Measurements from ENCODE around the gene CYB561D2.
"Not testable (repeated sequence)": the region's sequence is repeated elsewhere in the genome, so short reads cannot be mapped to it uniquely, and the experiment has no call there.

CYB561D2 gene, protein sequence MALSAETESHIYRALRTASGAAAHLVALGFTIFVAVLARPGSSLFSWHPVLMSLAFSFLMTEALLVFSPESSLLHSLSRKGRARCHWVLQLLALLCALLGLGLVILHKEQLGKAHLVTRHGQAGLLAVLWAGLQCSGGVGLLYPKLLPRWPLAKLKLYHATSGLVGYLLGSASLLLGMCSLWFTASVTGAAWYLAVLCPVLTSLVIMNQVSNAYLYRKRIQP

DNA sequence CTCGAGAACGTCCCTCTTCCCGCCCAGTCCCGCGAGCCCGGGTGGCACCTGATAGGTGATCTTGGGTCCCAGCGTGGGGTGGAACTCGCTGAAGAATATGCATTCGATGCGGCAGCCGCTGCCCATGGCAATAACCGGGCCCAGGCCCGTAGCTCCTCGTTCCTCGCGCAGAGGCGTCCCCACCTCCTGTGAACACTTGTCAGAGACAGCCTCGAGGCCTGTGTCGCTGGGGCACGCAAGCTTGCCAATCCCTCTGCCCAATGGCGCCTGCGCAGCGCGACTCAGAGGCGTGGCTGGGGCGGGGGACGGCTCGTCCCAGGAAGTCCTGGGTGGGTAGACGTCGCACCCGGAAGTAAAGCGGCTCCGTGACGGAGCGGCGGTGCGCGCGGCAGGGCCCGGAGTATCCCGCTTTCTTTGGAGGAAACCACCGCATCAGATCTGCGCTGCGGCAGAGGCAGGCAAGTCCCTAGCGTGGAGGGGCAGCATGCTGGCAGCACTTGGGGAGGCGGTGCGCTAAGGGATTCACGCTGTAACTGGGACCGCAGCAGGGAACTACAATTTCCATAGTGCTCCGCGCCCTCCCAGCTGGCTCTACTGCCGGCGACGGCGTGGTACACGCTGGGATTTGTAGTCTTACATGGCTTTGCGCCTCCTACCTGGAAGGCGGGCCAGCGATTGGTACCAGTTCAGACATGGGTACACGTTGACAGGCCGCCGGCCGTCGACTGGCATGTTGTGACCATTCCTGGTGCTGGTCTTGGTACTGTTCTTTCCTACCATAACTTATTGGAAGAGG lies at the start of gene CYB561D2, which contains the start of gene NPRL2:
Gene CYB561D2, plus strand, starts transcription at position 336 of the 796 bp plus-strand sequence. CDS start 572 bp downstream, outside the sequence.
Gene NPRL2, minus strand, starts transcription at position 249 of the 796 bp plus-strand sequence. Its CDS starts 123 bp downstream, at position 126.
- ATAC-seq (peak; percentile 91), DNase-seq (peak; percentile 99)

DNA sequence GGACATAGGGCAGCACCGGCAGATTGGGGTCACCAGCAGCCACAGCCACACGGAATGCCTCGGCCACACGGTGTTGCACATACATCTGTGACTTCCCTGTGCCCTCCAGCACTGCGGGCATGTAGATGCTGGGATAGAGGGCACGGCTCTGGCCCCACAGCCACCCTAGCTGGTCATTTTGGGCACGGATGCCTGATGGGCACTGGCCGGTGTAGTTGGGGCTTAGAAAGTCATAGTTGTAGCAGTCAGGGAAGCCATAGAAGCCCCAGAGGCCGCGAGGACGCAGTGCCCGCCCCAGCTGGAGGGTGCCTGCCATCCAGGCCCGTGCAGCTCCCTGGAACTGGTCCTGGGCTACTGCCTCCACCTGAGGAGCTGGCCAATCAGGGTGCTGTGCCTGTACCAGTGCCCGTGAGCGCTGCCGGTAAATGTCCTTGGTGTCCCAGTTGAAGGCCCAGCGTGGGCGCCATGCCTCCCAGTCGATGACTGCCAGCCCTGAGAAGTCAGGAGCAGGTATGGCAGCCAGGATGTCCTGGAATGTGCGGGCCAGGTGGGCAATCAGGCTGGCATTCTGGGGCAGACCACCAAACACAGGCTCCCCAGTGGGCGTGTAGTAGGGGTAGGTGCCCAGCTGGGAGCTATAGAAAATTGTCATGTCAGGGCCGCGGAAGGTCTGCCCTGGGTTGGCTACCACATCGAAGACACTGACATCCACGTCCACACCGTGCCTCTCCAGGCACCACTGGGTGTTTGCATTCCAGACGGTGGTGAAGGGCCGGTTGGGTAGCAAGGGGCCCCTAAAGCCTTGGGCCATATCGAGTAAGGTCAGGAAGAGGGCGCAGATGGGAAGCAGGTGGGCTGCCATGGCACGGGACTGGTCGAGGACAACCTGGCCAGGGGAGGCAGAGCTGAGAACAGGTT lies 48.3 kb upstream of the CYB561D2 start:
- ATAC-seq = no peak

DNA sequence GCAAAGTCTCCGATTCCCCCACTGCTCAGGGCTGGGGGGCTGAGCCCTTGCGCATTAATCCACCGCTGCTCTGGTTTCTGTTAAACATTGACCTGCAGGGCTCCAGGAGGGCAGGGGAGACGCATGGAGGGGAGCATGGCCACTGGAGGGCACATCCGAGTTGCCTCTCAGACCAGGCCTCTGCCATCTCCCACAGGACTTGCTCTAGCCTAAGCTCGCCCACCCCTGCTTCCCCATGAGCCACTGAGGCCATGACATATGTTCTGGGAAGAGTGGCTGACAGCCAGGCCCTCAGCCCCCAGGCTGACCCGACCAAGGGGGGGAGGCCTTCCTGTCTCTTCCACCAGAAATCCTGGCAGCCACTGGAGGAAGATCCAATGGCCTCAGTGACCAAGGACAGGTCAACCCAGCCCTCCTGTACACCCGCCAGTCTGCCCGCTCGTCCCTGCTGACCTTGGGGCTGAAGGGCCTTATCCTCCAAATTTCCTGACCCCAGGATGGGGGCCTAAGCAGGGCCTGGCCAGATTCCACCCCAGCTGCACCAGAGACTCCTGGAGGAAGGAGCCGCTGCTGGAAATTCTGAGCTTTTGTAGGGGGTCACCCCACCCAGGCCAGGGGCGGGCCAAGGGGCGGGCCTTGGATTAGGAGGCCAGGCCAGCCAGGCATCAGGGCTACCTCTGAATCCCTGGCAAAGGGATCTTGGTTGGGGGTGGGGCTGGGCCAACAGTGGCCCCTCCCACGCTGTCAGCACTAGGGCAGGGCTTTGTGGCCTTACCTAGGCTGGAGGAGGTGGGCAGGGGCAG lies 47.4 kb upstream of the CYB561D2 start, which contains the start of gene HYAL1:
Gene HYAL1, minus strand, starts transcription at position 562 of the 803 bp plus-strand sequence. CDS start 618 bp downstream, outside the sequence.
- ATAC-seq = no peak
- DNase-seq = no peak

More for the DNA sequence above, 48.3 kb upstream of the CYB561D2 start:
- no peak for DNase-seq

DNA sequence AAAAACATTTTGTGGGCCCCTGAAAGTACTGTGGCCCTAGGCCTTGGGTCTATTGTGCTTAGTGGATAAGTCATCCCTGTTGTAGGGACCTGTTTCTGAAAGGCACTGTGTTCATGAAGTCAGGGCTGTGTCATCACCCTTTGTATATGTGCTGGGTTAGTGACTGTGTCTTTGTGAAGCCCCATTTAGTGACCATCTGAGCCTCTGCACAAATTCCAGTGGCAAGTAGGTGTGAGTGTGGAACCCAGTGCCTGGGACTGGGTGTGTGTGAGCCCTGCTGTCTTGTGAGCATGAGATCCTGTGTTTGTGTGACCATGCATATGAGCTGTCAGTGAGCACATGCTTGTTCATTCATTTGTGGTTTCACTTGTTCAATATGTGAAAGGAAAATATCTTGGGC lies 46.1 kb upstream of the CYB561D2 start:
- ATAC-seq (peak; percentile 47), DNase-seq (no peak)

DNA sequence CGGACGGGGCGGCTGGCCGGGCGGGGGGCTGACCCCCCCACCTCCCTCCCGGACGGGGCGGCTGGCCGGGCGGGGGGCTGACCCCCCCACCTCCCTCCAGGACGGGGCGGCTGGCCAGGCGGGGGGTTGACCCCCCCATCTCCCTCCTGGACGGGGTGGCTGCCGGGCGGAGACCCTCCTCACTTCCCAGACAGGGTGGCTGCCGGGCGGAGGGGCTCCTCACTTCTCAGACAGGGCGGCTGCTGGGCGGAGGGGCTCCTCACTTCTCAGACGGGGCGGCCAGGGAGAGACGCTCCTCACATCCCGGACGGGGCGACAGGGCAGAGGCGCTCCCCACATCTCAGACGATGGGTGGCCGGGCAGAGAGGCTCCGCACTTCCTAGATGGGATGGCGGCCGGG lies 38.6 kb upstream of the CYB561D2 start:
- DNase-seq, ATAC-seq: not testable (repeated sequence)

DNA sequence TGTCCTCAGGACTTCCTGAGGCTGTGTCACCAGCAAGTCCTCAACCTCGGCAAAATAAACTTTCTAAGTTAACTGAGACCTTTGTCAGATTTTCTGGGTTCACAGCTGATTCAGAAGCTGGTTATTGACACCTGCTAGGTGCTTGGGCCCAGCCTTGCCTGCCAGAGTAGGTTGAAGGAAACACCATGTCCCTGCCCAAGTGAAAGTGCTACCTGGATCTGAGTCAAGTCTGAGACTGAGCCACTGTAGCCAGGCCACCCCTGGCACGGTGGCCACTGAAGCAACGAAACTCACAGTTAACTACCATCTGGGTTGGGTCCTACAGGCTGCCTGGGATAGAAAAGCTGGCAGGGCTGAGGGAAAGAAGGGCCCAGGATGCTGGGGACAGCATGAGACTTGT lies 36.3 kb upstream of the CYB561D2 start:
- ATAC-seq (no peak), DNase-seq (no peak)

DNA sequence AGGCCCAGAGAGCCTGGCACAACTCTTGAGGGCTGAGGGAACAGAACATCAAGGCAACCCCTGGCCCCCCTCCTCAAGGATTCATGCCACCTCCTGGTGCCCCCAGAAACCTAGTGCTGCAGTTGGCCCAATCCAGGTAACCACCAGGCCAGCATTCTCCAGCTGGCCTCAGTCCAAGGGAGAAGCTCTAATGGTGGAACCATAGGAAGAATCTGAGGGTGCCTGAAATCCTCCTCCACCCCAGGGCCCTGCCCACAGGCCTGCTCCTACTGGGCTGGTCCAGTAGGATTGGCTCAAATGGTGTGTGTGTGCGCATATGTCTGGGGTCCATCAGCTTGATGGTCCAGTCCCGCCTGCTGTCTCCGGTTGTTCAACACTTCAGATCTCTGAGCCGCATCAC lies 35.8 kb upstream of the CYB561D2 start:
- no peak for ATAC-seq
- DNase-seq = no peak

DNA sequence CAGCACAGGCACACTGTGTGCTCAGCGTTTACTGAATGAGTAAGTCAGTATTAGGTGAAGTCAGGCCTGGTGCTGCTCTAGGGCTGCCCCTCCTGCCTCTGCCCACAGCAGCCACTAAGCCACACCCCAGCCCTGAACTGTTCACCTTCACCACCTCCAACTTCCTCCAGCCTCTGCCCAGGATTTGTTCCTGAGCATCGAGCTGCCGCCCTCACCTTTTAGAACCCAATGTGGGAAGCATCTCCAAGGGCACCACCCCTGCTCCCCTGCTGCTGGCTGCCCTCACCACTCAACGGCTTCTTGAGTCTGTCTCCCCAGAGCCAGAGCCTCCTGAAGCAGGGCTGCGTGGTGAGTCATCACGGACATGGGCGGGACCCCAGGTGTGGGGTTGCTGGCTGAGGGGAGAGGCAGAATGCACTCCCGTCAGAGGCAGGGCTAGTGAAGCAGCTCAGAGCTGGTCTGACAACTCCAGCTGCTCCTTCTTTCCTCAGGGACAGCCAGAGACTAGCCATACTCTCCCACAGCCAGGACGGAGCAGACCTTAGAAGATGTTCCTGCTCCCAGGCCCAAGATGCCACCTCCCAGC lies 33.9 kb upstream of the CYB561D2 start:
- ATAC-seq = peak; percentile 33
- peak; percentile 63 for DNase-seq

DNA sequence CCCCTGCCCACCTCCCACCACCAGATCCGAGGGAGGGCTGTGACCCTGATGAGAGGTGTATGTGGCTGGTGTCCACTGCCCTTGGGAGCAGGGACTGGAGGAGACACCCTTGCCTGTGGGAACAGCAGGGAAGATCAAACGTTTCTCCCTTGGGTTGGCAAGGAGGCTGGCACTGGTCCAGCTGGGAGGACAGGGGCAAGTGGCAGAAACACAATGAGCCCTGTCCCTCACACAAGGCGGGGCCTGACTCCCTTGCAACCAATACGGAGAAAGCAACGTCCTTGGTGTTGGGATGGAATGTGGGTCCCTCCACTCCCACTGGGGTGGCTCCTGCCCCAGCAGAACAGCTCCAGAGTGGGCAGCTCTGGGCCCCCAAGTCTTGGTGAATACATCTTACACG lies 33.4 kb upstream of the CYB561D2 start:
- DNase-seq = no peak
- ATAC-seq = no peak

DNA sequence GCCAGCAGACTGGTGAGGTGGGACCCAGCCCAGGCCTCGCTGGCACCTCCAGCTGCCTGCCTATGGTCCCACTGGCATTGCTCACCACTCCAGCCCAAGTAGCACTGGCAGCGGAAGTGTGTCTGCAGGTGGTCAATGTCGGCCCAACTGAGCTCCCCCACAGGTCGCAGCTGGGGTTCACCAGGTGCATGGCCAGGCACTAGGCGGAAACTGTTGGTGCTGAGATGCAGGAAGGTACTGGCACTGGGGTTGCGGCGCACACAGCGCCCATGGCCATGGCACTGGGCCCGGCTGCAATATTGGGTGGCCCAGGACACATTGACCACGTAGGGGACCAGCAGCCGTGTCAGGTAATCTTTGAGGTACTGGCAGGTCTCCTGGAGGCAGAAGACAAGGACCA lies 32.5 kb upstream of the CYB561D2 start:
- no peak for ATAC-seq
- no peak for DNase-seq

DNA sequence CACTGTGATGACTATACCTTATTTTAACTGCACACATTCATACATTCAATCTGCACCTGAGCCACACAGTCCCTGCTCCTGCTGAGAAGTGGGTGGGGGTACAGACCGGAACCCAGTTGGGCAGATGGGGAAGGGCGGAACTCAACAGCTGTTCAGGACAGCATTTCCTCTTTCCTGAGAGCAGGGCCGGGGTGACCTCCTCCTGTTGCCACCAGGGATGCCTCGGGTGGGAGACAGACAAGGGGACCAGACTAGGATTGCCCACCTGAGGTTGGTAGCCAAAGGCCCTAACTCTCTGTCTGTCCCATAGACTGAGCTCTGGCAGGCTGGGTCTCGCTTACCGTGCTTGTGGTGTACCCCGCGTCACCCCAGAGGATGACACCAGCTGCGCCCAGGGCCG lies 32.0 kb upstream of the CYB561D2 start:
- no peak for DNase-seq

DNA sequence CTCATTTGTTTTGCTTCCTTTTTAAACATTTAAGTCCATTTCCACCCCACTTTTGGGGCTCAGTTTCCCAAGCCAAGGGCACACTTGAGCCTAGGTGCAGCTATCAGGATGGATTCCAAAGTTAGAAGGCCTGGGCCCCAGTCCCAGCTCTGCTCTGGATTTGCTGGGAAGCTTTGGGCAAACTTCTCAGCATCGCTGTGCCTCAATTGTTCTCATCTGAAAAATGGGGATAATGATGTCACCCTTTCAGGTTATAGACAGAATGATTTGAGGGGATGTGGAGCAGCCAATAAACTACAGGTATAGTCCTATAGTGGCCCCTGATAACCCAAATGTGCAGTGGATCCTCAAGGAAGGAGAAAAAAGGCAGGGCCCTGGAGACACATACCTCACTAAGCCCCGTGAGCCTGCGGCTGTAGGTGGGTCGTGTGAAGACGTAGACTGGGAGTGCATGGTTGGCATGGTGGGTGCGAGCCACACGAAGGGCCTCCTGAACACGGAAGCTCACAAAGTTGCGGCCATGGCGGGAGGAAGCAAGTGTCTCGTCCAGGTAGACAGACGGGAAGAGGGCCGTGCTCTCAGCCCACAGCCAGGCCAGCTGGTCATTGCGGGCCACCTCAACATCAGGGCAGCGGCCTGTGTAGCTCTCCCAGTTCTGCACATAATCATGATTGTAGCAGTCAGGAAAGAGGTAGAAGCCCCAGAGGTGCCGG lies 31.3 kb upstream of the CYB561D2 start:
- ATAC-seq (no peak), DNase-seq (no peak)

More for the DNA sequence above, 32.0 kb upstream of the CYB561D2 start:
- no peak for ATAC-seq

DNA sequence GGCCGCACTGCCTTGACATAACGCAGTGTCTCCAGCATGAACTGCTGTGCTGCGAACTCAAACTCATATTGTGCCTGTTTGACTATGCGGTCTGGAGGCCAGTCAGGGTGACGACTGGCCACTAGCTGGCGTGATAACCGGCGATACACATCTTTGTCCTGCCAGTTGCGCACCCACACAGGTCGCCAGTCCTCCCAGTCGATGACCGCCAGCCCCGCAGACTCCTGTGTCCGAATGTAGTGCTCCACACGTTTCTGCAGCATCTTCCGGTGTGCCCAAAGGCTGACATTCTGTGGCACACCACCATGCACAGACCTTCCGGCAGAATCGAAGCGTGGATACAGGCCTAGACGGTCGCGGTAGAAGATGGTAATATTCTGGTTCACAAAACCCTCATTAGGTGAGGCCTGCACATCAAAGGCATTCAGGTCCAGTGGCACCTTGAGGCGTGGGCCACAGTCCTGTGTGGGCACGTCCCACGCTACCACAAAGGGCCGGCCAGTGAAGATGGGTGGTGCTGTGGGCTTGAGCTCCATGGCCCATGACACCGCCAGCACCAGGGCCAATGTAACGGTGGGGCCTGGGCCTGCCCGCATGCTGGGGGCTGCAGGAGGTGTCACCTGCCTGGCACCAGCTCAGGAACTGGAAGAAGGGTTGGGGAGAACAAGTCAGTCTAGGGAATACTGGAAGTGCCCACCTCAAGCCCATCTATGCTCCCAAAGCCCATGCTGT lies 30.6 kb upstream of the CYB561D2 start:
- ATAC-seq = no peak
- no peak for DNase-seq

DNA sequence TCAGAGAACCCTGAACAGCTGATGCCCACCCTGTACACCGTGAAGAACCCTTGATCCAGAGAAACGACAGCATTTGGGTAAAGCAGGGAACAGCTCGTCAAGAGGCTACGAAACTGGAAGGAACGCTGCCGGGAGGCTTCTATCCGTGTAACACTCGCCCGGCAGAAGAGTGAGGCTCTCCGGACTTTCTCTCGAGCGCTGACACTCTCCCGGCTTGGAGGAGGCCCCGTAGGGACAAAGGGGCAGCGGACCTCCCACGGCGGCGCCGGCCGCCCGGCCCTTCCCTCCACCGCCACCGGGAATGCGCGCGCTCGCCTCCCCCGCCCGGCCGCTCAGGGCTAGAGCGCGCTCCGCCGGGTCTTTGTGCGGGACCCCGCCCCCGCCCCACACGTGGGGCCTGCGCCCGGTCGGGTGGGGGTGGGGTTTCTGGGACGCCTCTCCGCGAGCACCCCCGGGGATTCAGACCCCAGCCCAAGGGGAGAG lies 29.8 kb upstream of the CYB561D2 start:
- peak; percentile 55 for ATAC-seq
- peak; percentile 74 for DNase-seq

DNA sequence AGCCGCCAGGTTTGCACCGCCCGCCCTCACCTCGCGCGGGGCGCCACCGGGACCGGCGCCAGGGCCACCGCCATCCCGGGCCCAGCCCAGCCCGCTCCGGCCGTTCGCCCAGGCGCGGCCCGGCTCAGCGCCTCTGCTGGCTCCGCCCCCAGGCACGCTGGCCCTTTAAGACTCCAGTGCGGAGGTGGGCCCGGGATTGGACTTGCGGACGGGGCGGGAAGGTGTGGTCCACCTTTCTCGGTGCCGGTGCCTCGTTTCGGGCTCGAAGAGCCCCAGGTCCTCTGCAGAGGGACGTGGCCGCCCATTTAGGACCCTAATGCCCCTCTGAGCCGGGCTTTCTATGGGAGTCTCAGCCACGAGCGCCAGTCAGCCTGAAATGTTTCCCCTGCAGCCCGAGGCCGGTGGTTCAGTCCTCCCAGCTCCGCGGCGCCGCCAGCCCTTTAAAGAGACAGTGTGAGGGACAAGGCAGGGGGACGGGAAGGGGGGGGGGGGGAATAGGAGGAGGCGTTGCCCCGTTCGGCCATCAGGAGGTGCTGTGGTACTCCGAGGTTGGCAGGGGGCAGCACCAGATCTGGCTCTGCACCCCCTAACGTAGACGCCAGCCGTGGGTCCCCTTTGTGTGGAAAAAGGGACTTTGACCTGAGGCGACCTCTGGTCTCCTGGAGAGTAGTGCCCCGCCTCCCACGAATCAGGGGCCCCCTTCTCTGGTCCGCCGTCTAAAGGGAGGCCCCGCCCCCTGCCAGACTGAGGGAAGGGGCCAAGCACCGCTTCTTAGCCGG lies 29.1 kb upstream of the CYB561D2 start:
- ATAC-seq (peak; percentile 81), DNase-seq (peak; percentile 86)

DNA sequence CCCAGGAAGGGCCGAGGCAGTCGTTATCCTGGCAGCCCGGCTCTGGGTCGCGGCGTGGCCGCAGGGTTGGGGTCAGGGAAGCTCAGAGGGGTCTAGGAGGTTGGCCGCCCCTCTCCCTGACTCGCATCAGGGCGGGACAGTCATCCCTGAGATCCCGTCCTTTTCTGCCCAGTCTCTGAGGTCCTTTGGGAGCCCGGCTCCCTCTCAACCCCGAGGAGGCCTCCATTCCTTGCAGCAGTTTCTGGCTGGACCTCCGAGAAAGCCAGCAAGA lies 28.6 kb upstream of the CYB561D2 start:
- DNase-seq (no peak), ATAC-seq (no peak)

DNA sequence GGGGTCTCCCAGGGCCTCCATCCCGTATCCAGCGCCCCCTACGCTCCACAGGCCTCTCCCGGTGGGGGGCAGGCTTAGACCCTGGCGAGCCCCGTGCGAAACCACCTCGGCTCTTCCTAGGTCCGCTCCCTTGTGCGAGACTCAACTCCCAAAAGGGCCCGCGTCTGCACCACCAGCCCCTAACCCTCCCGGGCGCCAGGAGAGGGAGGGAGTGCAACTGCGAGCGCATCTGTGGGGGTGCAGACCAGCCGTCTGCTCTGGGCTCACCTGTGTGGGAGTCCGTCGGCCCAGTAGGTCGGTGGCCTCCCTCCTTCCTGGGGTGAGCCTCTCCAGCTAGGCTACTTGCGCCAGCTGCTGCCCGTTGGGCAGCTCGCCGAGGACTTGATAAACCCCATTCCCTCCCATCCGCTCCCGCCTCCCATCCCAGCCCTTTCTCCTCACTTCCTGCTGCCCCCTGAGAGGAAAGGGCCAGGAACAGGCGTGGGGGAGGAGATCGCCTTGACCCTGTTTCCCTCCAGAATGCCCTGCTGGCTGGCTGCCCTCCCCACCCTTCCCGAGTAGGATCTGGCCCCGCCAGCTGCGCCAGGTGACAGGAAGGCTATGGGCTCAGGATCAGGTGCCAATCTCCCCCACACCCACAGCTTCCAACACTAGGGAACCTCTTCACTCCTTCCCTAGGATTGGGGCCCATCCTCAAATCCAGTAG lies 28.1 kb upstream of the CYB561D2 start, which contains the start of gene HYAL2:
Gene HYAL2, minus strand, starts transcription at position 360 of the 706 bp plus-strand sequence. CDS start 2,256 bp downstream, outside the sequence.
- no peak for DNase-seq
- no peak for ATAC-seq

DNA sequence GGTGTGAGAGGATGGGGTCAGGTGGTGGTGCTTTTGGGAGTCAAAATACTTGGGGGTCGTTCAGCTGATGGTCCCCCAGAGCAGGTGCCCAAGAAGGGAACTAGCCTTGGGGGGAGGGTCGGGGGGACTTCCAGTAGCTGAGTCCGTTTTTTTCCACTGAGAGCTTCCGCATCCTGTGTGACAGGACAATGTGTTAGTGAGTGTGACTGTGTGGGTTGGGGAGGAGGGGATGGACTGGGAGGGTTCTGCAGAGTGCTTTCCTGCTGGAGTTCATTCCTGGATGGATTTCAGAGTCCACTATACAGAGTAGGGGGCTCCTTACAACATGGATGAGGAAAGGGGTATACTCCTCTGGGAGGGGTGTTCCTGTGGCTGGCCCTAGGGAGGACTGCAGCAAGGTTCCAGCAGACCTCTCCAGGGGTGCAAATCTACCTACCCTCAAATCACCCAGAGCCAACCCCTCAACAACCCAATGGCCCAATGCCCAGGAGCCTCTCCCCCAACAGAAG lies 27.5 kb upstream of the CYB561D2 start:
- ATAC-seq = no peak
- no peak for DNase-seq
